Eye (tissue), 1 donor: ENCODE measurements around the gene DAZAP1.

Source experiments
- DNase-seq: peaks from one replicate; pipeline ENCODE4 v3.0.0-alpha.2; 2015

The DAZAP1 gene

GRCh38 chr19:1445932-1446712 lies 38.7 kb downstream of the DAZAP1 start:
- DNase-seq = peak; percentile 94

GRCh38 chr19:1446713-1447481 lies 39.5 kb downstream of the DAZAP1 start:
- DNase-seq = peak; percentile 57

GRCh38 chr19:1447504-1447903 lies 40.1 kb downstream of the DAZAP1 start:
- no peak for DNase-seq

- no peak for DNase-seq
Measured at GRCh38 chr19:1447944-1448343, 40.6 kb downstream of the DAZAP1 start.

GRCh38 chr19:1449467-1450442 lies 42.4 kb downstream of the DAZAP1 start, which contains the start of gene APC2:
APC2 (plus strand) TSS chr19:1450121; CDS start chr19:1453002, 2,881 bp downstream.
- peak; percentile 94 for DNase-seq

GRCh38 chr19:1450735-1451731 lies 43.6 kb downstream of the DAZAP1 start:
- DNase-seq = peak; percentile 70

- peak; percentile 95 for DNase-seq
Measured at GRCh38 chr19:1451916-1452801, 44.8 kb downstream of the DAZAP1 start.

GRCh38 chr19:1452802-1453524 lies 45.6 kb downstream of the DAZAP1 start:
- no peak for DNase-seq

- DNase-seq = peak; percentile 91
Measured at GRCh38 chr19:1453525-1454364, 46.4 kb downstream of the DAZAP1 start.

- DNase-seq = no peak
Measured at GRCh38 chr19:1455002-1455335, 47.6 kb downstream of the DAZAP1 start.

- DNase-seq = peak; percentile 68
Measured at GRCh38 chr19:1455336-1456120, 48.1 kb downstream of the DAZAP1 start.

- no peak for DNase-seq
Measured at GRCh38 chr19:1456121-1456900, 48.9 kb downstream of the DAZAP1 start.

- no peak for DNase-seq
Measured at GRCh38 chr19:1457031-1457739, 49.8 kb downstream of the DAZAP1 start.

- DNase-seq = no peak
Measured at GRCh38 chr19:1457892-1458291, 50.5 kb downstream of the DAZAP1 start.

GRCh38 chr19:1459479-1459878 lies 52.1 kb downstream of the DAZAP1 start:
- no peak for DNase-seq
